HUES64 (cell line): ENCODE results near the gene LMX1B.
A peak's percentile ranks its signal among the peaks of the same experiment; 100 is the strongest.
"Not testable (repeated sequence)": the region's sequence is repeated elsewhere in the genome, so short reads cannot be mapped to it uniquely, and the experiment has no call there.

ENCODE experiments used
- H3K27ac ChIP-seq: 2 replicates; pipeline ENCODE4 v1.7.0; 2013; ENCODE audit warnings: low read depth, low read length, inconsistent platforms
- H3K27me3 ChIP-seq: 2 replicates; pipeline ENCODE4 v1.6.1; 2013; ENCODE audit warnings: mild to moderate bottlenecking, low read length; ENCODE audit not compliant: insufficient read depth
- H3K36me3 ChIP-seq: 2 replicates; pipeline ENCODE4 v1.6.1; 2013; ENCODE audit warnings: mild to moderate bottlenecking, low read length; ENCODE audit not compliant: insufficient read depth
- H3K4me1 ChIP-seq: 2 replicates; pipeline ENCODE4 v1.6.1; 2013; ENCODE audit warnings: mild to moderate bottlenecking, low read length, moderate library complexity; ENCODE audit not compliant: insufficient read depth
- H3K4me3 ChIP-seq: 2 replicates; pipeline ENCODE4 v1.5.1; 2013; ENCODE audit warnings: mild to moderate bottlenecking, low read length, moderate library complexity
- H3K9ac ChIP-seq: 2 replicates; pipeline ENCODE4 v1.6.1; 2013; ENCODE audit warnings: mild to moderate bottlenecking, low read depth, low read length
- H3K9me3 ChIP-seq: 2 replicates; pipeline ENCODE4 v1.6.1; 2013; ENCODE audit warnings: low read depth, low read length; ENCODE audit not compliant: insufficient read depth
- WGBS: fragments of 150-250, 120-280 bp; methylation state at CpG from one replicate; pipeline ENCODE4 v1.1.7; 2013; ENCODE audit warnings: missing lambda C conversion rate; 5-methylcytosine and 5-hydroxymethylcytosine counted together

The LMX1B gene

DNA sequence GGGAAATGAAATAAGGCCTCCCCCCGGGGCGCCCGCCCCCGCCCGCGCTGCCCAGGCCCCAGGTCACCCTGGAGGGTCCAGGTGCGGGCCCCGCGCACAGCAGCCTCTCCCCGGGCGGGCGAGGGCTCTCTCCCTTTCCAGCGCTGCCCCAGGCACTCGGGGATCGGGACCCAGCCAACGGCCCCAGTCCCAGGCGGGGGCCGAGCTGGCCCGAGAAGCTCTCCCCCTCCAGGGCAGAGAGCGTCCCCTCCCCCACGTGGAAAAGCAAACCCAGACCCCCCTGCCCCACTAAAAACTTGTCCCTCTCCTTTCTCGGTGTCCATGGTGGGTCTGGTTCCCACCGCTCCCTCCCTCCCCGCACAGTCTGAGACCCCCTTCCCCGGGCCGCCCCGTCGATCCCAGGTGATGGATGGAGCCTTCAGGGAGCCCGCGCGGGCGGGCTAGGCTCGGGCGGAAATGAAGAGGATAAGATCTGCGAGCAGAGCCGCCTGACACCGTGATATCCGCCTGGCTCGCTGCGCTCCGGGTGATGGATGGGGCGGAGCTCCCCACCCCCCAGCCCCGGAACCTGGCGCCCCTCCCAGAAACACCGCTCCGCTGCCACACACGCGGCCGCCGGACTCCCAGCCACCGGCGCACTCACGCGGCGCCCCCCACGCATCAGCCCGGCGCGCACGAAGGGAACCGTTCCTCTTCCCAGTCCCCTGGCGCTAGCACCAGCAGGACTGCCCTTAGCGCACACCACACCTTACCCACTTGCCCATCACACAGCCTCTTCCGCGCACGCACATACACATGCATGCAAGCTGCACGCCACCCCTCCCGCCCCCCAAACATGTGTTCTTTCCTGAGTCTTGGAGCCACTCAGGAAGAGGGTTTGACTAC, 109.4 kb downstream of the LMX1B start:
- Histone ChIP-seq H3K27ac (no peak overlapping the region), H3K9ac (no peak overlapping the region; the same call in 1 of the 2 replicates), H3K36me3 (no peaks in the 10 kb centered on the region), H3K9me3 (no peaks in the 10 kb centered on the region; the same call in 1 of the 2 replicates), H3K27me3 (peaks cover 56% of the 10 kb centered on the region), H3K4me3 (peak overlapping the region; percentile 64), H3K4me1 (peaks cover 8% of the 10 kb centered on the region; the same call in 1 of the 2 replicates)
- WGBS = 4% methylated on average over 68 of the region's 68 CpGs

DNA sequence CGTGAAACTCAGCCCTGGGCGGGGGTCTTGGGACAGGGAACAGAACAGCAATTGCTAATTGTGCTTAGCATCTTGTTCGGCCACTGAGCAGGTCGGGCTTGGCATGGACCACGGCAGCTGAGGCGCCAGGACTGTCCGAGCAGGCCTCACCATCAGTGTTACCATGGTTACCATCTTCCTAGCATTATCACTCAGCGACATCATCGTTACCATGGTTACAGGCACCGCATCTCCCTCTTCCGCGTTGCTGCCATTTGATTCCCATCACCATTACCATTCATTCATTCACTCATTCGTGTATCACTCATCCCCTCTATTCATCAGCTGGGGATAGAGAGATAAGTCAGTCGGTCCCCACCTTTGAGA, 110.1 kb downstream of the LMX1B start:
- Histone ChIP-seq H3K36me3 (no peaks in the 10 kb centered on the region), H3K4me1 (peaks cover 8% of the 10 kb centered on the region; the same call in 1 of the 2 replicates), H3K27me3 (peaks cover 56% of the 10 kb centered on the region), H3K9ac (no peak overlapping the region), H3K9me3 (no peaks in the 10 kb centered on the region; the same call in 1 of the 2 replicates), H3K4me3 (peak overlapping the region; percentile 64), H3K27ac (no peak overlapping the region)
- 49% methylated on average over 14 of the region's 14 CpGs for WGBS

DNA sequence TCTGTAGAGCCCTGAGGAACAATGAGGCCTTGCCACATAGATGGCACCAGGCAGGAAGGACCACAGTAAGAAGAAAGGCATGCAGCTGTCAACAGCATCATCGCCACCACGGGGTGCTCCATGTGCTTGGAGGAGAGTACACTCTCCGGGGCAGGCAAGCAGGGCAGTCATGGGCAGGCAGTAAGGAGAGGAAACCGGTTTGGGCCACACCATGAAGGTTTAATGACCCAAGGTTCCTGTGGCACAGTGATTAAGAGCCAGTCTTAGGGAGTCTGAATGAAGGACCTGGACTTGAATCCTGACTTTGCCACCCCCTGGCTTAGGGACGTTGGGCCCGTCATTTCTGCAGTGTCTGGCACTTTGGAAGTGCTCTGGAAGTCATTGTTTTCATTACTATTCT, 110.5 kb downstream of the LMX1B start:
- no peaks in the 10 kb centered on the region for H3K36me3 ChIP-seq
- H3K9me3 ChIP-seq = no peaks in the 10 kb centered on the region; the same call in 1 of the 2 replicates
- H3K4me3 ChIP-seq = no peak overlapping the region
- no peak overlapping the region for H3K9ac ChIP-seq
- no peak overlapping the region for H3K27ac ChIP-seq
- WGBS = 57% methylated on average over 6 of the region's 6 CpGs
- peaks cover 8% of the 10 kb centered on the region; the same call in 1 of the 2 replicates for H3K4me1 ChIP-seq
- peaks cover 56% of the 10 kb centered on the region for H3K27me3 ChIP-seq

DNA sequence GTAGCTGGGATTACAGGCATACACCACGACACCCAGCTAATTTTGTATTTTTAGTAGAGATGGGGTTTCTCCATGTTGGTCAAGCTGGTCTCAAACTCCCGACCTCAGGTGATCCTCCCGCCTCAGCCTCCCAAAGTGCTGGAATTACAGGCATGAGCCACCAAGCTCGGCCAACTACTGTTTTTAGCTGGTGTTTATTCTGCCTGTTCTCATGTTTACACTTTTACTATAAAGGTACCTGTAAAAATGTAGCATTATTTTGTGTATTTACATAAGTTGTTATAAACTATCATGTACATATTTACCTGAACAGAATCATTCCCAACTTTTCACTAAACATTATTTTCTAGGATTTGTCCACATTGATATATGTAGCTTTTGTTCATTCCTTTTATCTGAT, 111.8 kb downstream of the LMX1B start:
- peaks cover 56% of the 10 kb centered on the region for H3K27me3 ChIP-seq
- H3K4me1 ChIP-seq, H3K9me3 ChIP-seq, H3K36me3 ChIP-seq, H3K27ac ChIP-seq, H3K9ac ChIP-seq, H3K4me3 ChIP-seq: not testable (repeated sequence)
- WGBS = 88% methylated on average over 4 of the region's 4 CpGs

DNA sequence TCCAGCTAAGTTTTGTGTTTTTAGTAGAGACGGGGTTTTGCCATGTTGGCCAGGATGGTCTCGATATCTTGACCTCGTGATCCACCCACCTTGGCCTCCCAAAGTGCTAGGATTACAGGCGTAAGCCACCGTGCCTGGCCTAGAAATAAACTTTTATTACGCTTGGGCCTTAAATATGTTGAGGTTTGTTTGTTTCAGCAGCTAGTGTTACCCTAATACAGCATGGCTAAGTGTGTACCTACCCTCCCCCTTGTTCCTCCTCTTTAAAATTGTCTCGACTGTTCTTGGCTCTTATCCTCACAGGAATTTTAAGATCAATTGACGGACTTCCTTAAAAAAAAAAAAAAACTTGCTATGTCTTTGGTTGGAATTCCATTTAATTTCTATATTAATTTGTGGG, 114.5 kb downstream of the LMX1B start:
- not testable (repeated sequence) for H3K27ac ChIP-seq, H3K36me3 ChIP-seq, H3K9ac ChIP-seq, H3K9me3 ChIP-seq, H3K4me1 ChIP-seq, H3K4me3 ChIP-seq
- 93% methylated on average over 7 of the region's 8 CpGs for WGBS
- peaks cover 38% of the 10 kb centered on the region for H3K27me3 ChIP-seq

DNA sequence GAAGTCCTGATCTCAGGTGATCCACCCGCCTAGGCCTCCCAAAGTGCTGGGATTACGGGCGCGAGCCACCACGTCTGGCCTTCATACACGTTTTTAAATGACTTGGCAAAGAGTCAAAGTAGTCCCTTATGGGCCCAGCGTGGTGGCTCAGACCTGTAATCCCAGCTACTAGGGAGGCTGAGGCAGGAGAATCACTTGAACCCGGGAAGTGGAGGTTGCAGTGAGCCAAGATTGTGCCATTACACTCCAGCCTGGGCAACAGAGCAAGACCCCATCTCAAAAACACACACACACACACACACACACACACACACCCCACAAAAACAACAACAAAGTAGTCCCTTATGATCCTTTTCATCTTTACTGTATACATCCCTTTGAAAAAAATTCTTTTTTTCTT, 116.9 kb downstream of the LMX1B start:
- H3K36me3 ChIP-seq, H3K9me3 ChIP-seq, H3K4me3 ChIP-seq, H3K27ac ChIP-seq, H3K9ac ChIP-seq, H3K4me1 ChIP-seq: not testable (repeated sequence)
- 91% methylated on average over 8 of the region's 8 CpGs for WGBS
- H3K27me3 ChIP-seq = peaks cover 15% of the 10 kb centered on the region

DNA sequence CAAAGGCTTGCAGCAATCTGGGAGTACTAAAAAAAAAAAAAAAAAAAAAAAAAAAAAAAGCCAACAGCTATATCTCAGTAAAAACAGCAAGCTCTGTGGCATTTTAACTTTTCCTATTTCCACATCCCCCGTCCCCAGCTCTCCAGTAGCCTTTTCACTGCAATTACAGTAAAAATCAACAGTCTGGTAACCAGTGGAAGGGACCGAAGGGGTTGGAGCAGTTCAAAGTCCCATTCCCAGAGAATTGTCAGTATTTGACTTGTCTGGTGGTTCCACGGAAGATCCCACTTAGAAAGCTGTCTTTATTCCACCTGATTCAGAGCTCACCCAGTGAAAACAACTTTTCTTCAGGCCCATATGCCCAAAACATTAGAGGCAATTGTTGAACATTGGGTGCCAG, 119.3 kb downstream of the LMX1B start:
- Histone ChIP-seq H3K27me3 (no peaks in the 10 kb centered on the region), H3K4me1 (no peaks in the 10 kb centered on the region), H3K4me3 (no peak overlapping the region), H3K36me3 (no peaks in the 10 kb centered on the region), H3K9me3 (peaks cover 14% of the 10 kb centered on the region), H3K27ac (no peak overlapping the region), H3K9ac (no peak overlapping the region)
- WGBS = 93% methylated on average over 3 of the region's 3 CpGs

DNA sequence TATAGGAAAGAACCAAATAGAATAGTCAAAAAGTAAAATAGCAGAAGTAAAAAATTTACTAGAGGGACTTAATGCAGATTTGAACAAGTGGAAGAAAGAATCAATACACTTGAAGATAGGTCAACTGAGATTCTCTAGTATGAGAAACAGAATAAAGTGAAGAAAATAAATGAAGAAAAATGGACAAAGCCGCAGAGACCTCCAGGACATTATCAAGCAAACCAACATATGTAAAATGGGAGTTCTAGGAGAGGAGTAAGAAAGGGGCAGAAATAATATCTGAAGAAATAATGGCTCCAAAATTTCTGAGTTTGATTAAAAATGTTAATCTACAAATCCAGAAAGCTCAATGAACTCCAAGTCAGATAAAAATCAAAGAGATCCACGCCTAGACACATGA, 121.1 kb downstream of the LMX1B start:
- H3K4me1 ChIP-seq = no peaks in the 10 kb centered on the region
- H3K9ac ChIP-seq = no peak overlapping the region
- H3K36me3 ChIP-seq = no peaks in the 10 kb centered on the region
- 0 out of 2 replicates have a peak, but pooled peaks cover 3% of the 10 kb centered on the region for H3K27me3 ChIP-seq
- H3K27ac ChIP-seq = no peak overlapping the region
- no peak overlapping the region for H3K4me3 ChIP-seq
- H3K9me3 ChIP-seq = peaks cover 14% of the 10 kb centered on the region
- 100% methylated on average over 2 of the region's 2 CpGs for WGBS

DNA sequence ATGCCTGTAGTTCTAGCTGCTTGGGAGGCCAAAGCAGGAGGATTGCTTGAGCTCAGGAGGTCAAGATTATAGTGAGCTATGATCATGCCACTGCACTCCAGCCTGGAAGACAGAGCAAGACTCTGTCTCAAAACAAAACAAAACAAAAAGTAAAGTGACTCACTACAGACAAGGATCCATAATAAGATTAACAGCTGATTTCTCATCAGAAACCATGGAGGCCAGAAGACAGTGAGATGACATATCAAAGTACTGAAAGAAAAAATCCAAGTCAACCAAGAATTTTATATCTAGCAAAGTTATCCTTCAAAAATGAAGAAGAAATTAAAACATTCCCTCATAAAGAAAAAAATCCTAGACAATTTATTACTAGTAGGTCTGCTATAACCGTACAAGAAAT, 121.8 kb downstream of the LMX1B start:
- H3K4me3 ChIP-seq = no peak overlapping the region
- H3K9ac ChIP-seq = no peak overlapping the region
- no peaks in the 10 kb centered on the region for H3K4me1 ChIP-seq
- no peaks in the 10 kb centered on the region for H3K36me3 ChIP-seq
- 89% methylated on average over 1 of the region's 1 CpG for WGBS
- 0 out of 2 replicates have a peak, but pooled peaks cover 3% of the 10 kb centered on the region for H3K27me3 ChIP-seq
- H3K27ac ChIP-seq = no peak overlapping the region
- H3K9me3 ChIP-seq = peaks cover 14% of the 10 kb centered on the region

DNA sequence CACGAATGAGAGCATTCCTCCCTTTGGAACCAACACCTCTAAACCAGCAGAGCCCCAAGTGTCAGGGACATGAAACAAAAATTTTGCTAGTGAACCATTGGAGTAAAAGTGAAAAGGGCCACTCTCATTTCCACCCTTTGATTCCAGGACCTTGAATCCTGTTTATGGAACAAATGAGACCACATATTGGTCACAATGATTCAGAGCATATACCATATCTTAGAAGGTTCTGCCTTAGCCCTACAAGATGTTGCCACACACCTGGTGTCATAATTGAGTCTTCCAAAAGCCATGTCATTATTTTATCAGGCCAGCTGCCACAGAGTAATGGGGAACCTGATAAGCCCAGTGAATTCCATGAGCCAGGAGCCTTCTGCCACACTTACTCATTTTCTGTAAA, 124.8 kb downstream of the LMX1B start:
- Histone ChIP-seq H3K27me3 (0 out of 2 replicates have a peak, but pooled peaks cover 5% of the 10 kb centered on the region), H3K9ac (no peak overlapping the region), H3K9me3 (peaks cover 14% of the 10 kb centered on the region), H3K27ac (no peak overlapping the region), H3K4me1 (no peaks in the 10 kb centered on the region), H3K36me3 (no peaks in the 10 kb centered on the region), H3K4me3 (no peak overlapping the region)
- 84% methylated on average over 1 of the region's 1 CpG for WGBS

DNA sequence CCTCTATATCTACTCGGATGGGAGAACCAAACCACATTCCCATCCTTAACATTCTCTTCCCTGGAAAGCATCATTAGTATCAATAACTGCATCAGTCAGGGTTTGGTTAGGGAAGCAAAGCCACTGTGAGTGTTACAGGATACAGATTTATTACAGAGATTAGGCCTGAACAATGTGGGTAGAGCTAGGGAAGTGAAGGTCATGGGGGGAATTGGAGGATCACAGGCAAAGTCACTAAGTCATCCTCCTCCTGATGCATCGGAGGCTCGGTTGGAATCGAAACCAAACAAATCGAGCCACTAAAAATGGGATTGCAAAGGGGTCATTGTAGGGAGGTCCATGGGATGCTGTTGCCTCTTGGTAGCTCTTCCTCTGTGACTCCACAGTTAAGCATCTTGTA, 129.3 kb downstream of the LMX1B start:
- H3K27ac ChIP-seq = no peak overlapping the region
- H3K36me3 ChIP-seq = no peaks in the 10 kb centered on the region
- H3K4me3 ChIP-seq = no peak overlapping the region
- WGBS = 92% methylated on average over 5 of the region's 5 CpGs
- no peaks in the 10 kb centered on the region for H3K9me3 ChIP-seq
- peaks cover 7% of the 10 kb centered on the region; the same call in 1 of the 2 replicates for H3K27me3 ChIP-seq
- no peaks in the 10 kb centered on the region for H3K4me1 ChIP-seq
- H3K9ac ChIP-seq = no peak overlapping the region
